PFSK-1 (cell line): ENCODE results near the gene OR12D3.

Source experiments
- FOXP2 ChIP-seq: optimal IDR thresholded peaks from 2 replicates; pipeline ENCODE3; 2011; ENCODE audit warnings: borderline replicate concordance, control low read depth, inconsistent platforms; ENCODE audit not compliant: insufficient read depth; ENCODE audit errors: extremely low read length, extremely low read depth
- POLR2AphosphoS5 ChIP-seq: IDR thresholded peaks from 2 replicates; pipeline ENCODE4 v1.6.1; 2012; ENCODE audit warnings: low read depth, mild to moderate bottlenecking, control low read depth, low read length, moderate library complexity
- SIN3A ChIP-seq: IDR thresholded peaks from 2 replicates; pipeline ENCODE4 v1.6.1; 2012; ENCODE audit warnings: mild to moderate bottlenecking, low read length, moderate library complexity, borderline replicate concordance; ENCODE audit not compliant: insufficient read depth
- TAF1 ChIP-seq: IDR thresholded peaks from 2 replicates; pipeline ENCODE4 v1.6.1; 2012; ENCODE audit warnings: low read length, control low read depth, borderline replicate concordance; ENCODE audit not compliant: insufficient read depth
- TF ChIP-seq, protein P1 (sequence below), 2 experiments: IDR thresholded peaks; 2 replicates each; pipeline versions ENCODE4 v1.6.1 to v1.8.0; 2011 to 2012; ENCODE audit warnings: low read depth in 2 of 2, low read length in 2 of 2, control low read depth in 1 of 2, inconsistent platforms in 1 of 2, mild to moderate bottlenecking in 1 of 2, moderate library complexity in 1 of 2; ENCODE audit not compliant: insufficient read depth in 1 of 2

OR12D3 gene

GRCh38 chr6:29403801-29404200 lies 28.7 kb upstream of the OR12D3 start:
- TF ChIP-seq SIN3A, result no peak
- TF ChIP-seq, protein P1, sequence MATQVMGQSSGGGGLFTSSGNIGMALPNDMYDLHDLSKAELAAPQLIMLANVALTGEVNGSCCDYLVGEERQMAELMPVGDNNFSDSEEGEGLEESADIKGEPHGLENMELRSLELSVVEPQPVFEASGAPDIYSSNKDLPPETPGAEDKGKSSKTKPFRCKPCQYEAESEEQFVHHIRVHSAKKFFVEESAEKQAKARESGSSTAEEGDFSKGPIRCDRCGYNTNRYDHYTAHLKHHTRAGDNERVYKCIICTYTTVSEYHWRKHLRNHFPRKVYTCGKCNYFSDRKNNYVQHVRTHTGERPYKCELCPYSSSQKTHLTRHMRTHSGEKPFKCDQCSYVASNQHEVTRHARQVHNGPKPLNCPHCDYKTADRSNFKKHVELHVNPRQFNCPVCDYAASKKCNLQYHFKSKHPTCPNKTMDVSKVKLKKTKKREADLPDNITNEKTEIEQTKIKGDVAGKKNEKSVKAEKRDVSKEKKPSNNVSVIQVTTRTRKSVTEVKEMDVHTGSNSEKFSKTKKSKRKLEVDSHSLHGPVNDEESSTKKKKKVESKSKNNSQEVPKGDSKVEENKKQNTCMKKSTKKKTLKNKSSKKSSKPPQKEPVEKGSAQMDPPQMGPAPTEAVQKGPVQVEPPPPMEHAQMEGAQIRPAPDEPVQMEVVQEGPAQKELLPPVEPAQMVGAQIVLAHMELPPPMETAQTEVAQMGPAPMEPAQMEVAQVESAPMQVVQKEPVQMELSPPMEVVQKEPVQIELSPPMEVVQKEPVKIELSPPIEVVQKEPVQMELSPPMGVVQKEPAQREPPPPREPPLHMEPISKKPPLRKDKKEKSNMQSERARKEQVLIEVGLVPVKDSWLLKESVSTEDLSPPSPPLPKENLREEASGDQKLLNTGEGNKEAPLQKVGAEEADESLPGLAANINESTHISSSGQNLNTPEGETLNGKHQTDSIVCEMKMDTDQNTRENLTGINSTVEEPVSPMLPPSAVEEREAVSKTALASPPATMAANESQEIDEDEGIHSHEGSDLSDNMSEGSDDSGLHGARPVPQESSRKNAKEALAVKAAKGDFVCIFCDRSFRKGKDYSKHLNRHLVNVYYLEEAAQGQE (IDR thresholded peaks at IDR 0.05; ENCODE audit: insufficient read depth in 1 of 2, low read depth in 2 of 2, low read length in 2 of 2), result no peak
- no peak for TF ChIP-seq FOXP2

GRCh38 chr6:29399525-29399924 lies 24.4 kb upstream of the OR12D3 start:
- no peak for TF ChIP-seq POLR2AphosphoS5
- no peak for TF ChIP-seq FOXP2
- TF ChIP-seq SIN3A, result no peak
- TF ChIP-seq, protein P1 (IDR thresholded peaks at IDR 0.05; ENCODE audit: insufficient read depth in 1 of 2, low read depth in 2 of 2, low read length in 2 of 2), result no peak
- TF ChIP-seq TAF1, result no peak

- TF ChIP-seq FOXP2 (no peak), SIN3A (no peak), TAF1 (no peak), POLR2AphosphoS5 (no peak)
- TF ChIP-seq, protein P1 (IDR thresholded peaks at IDR 0.05; ENCODE audit: insufficient read depth in 1 of 2, low read depth in 2 of 2, low read length in 2 of 2), result no peak
These were observed 20.2 kb upstream of the OR12D3 start, which contains the start of gene OR12D2 for GRCh38 chr6:29395331-29395730. Gene OR12D2, plus strand, starts transcription at chr6:29395631. Its CDS starts 1,069 bp downstream, at chr6:29396700.

GRCh38 chr6:29388533-29388932 lies 13.4 kb upstream of the OR12D3 start:
- TF ChIP-seq POLR2AphosphoS5, result no peak
- no peak for TF ChIP-seq FOXP2
- TF ChIP-seq, protein P1 (IDR thresholded peaks at IDR 0.05; ENCODE audit: insufficient read depth in 1 of 2, low read depth in 2 of 2, low read length in 2 of 2), result no peak
- no peak for TF ChIP-seq TAF1
- no peak for TF ChIP-seq SIN3A

DNA sequence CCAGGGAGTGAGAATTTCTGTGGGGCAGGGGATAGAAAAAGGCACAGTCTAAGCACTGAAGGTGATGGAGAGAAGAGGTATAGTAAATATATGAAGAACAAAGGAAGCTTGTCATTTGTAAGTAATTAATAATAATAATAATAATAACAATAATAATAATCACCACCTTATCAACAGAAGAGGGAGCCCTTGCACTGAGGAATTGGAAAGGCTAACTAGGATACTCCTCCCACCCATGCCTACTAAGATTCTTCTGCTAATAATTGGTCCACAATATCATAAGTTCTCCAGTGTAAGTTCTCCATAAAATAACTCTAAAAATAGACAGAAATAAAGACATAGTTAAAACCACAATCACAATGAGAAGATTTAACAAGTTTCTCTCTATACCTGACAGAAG lies 912 bp upstream of the OR12D3 start:
- TF ChIP-seq POLR2AphosphoS5 (no peak), FOXP2 (no peak), SIN3A (no peak), TAF1 (no peak)
- TF ChIP-seq, protein P1 (IDR thresholded peaks at IDR 0.05; ENCODE audit: insufficient read depth in 1 of 2, low read depth in 2 of 2, low read length in 2 of 2), result no peak
